Ishikawa (cell line): ENCODE data around the gene LILRB2.

Source experiments
- CREB1 ChIP-seq: IDR thresholded peaks from 2 replicates; pipeline ENCODE4 v1.6.1; 2012; ENCODE audit warnings: low read depth
- EGR1 ChIP-seq: IDR thresholded peaks from 2 replicates; pipeline ENCODE4 v1.6.1; 2012
- FOXM1 ChIP-seq: IDR thresholded peaks from 2 replicates; pipeline ENCODE4 v1.6.1; 2012; ENCODE audit warnings: low read depth, borderline replicate concordance
- NFIC ChIP-seq: IDR thresholded peaks from 2 replicates; pipeline ENCODE4 v1.6.1; 2012
- RAD21 ChIP-seq: IDR thresholded peaks from 2 replicates; pipeline ENCODE4 v1.6.1; 2012; ENCODE audit warnings: low read depth
- REST ChIP-seq: IDR thresholded peaks from 2 replicates; pipeline ENCODE4 v1.6.1; 2012; ENCODE audit warnings: low read depth, mild to moderate bottlenecking
- TEAD4 ChIP-seq: IDR thresholded peaks from 2 replicates; pipeline ENCODE4 v1.6.1; 2012
- YY1 ChIP-seq: IDR thresholded peaks from 2 replicates; pipeline ENCODE4 v1.6.1; 2012; ENCODE audit warnings: low read depth
- ZBTB7A ChIP-seq: IDR thresholded peaks from 2 replicates; pipeline ENCODE4 v1.6.1; 2012; ENCODE audit warnings: low read depth
- TF ChIP-seq, protein P1 (sequence below): IDR thresholded peaks from 2 replicates; pipeline ENCODE4 v1.6.1; 2012
- TF ChIP-seq, protein P2 (sequence below): IDR thresholded peaks from 2 replicates; pipeline ENCODE4 v1.6.1; 2012

DNA sequence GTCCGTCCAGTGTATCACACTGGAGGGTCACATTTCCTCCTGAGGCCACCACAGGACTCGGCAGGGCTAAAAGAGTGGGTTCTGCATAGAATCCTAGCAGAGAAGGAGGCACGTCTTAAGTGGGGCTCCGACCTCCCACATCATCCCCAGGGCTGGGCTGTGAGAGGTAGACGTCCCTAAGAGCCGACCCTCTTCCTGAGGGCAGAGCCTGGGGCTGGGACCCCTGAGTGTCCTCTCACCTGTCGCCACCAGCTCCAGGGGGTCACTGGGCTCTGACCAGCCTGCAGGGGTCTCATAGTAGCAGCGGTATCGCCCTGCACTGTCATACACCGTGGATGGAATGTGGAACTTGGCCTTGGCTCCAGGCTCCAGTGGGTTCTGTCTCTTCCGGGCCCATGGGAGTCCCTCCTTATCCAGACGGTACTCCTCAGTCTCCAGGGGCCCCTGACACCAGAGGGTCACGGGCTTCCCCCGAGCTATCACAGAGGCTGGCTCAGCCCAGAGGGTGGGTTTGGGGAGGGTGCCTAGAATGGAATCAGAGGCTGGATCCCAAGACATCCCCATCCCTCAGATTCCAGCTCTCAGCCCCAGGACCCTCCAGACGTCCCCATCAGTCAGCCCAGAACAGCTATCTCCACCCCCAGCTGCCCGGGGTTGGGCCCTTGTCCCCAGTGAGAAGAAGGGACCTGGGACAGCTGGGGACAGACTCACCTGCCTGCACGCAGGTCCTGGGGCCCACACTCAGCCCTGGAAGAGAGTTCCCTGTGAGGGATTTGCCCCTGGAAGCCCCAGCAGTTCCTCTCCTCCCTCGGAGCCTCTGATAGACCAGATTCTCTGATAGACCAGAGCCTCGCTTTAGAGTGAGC is 24.4 kb downstream of the LILRB2 start:
- TF ChIP-seq REST = no peak
- no peak for TF ChIP-seq NFIC
- TF ChIP-seq, protein P1, sequence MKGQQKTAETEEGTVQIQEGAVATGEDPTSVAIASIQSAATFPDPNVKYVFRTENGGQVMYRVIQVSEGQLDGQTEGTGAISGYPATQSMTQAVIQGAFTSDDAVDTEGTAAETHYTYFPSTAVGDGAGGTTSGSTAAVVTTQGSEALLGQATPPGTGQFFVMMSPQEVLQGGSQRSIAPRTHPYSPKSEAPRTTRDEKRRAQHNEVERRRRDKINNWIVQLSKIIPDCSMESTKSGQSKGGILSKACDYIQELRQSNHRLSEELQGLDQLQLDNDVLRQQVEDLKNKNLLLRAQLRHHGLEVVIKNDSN = no peak
- TF ChIP-seq, protein P2, sequence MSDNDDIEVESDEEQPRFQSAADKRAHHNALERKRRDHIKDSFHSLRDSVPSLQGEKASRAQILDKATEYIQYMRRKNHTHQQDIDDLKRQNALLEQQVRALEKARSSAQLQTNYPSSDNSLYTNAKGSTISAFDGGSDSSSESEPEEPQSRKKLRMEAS = no peak
- TF ChIP-seq TEAD4 = no peak
- TF ChIP-seq RAD21 = no peak
- TF ChIP-seq EGR1 = no peak
- TF ChIP-seq ZBTB7A = no peak
- TF ChIP-seq FOXM1 = no peak
- no peak for TF ChIP-seq YY1
- TF ChIP-seq CREB1 = no peak
